ENCODE data around the gene PRAMEF13. TPM values are rescaled to one million over a fixed set of nuclear protein-coding genes. Genes with fewer than 3 reads are reported as not detected.
"Not testable (repeated sequence)": the region's sequence is repeated elsewhere in the genome, so short reads cannot be mapped to it uniquely, and the experiment has no call there.

PRAMEF13 gene
- polyA plus RNA-seq, 6 donors from 2014 or later: not detected

DNA sequence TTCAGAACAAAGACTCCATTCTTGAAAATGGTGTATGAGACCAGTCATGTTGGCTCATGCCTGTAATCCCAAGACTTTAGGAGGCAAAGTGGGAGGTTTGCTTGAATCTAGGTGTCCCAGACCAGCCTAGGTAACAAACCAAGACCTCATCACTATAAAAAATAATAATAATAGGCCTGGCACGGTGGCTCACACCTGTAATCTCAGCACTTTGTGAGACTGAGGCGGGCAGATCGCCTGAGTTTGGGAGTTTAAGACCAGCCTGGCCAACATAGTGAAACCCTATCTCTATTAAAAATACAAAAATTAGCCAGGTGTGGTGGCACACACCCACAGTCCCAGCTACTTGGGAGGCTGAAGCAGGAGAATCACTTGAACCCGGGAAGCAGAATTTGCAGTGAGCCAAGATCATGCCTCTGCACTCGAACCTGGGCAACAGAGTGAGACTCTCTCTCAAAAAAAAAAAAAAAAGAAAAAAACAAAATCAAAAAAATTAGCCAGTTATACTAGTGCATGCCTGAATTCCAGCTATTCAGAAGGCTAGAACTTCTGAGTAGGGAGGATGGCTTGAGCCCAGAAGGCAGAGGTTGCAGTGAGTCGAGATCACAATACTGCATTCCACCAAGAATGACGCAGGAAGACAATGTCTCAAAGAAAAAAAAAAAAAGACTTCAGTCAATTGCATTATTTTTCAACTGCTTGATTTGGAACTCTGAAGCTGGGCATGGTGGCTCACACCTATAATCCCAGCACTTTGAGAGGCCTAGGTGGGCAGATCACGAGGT is 26.3 kb upstream of the PRAMEF13 start:
- H3K36me3 Mint-ChIP-seq; H3K4me3 Mint-ChIP-seq; H3K27ac Mint-ChIP-seq; ATAC-seq (ENCODE audit: low read depth in 2 of 2); H3K9me3 Mint-ChIP-seq; DNase-seq; H3K4me1 Mint-ChIP-seq: not testable (repeated sequence)
- peaks cover 6 to 16% (median 14%) of the 10 kb centered on the region in 3 donors for H3K27me3 Mint-ChIP-seq

DNA sequence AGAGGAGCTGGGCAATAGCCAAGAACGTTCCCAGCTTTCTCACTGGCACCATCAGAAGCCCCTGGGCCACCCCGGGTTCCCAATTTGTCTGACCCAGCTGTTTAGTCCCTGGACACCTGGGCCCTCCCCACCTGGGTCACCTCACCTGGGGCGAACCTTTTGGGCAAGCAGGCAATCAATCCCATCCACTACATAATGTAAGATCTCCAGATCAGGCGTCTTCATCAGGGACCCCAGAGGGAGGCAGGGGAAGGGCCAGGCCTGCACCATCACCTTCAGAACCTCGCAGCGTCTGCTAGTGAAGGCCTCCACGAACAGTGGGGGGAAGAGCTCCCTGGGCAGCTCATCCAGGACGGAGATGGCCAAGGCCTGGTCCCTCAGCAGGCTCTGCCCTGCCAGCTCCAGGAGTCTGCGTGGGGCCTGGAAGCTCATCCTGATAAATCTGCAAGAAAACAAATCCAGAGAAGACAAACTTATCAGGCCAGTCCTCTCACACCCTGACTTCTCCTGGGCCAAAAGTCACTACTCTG is 24.5 kb upstream of the PRAMEF13 start, which contains the start of gene PRAMEF18:
TSS of gene PRAMEF18 (minus strand) at position 480 of the 530 bp plus-strand sequence. CDS start at position 432, 48 bp downstream.
- H3K27ac Mint-ChIP-seq; H3K9me3 Mint-ChIP-seq; H3K36me3 Mint-ChIP-seq; DNase-seq; ATAC-seq (ENCODE audit: low read depth in 2 of 2); H3K4me1 Mint-ChIP-seq; H3K4me3 Mint-ChIP-seq: not testable (repeated sequence)
- H3K27me3 Mint-ChIP-seq: peaks cover 6 to 16% (median 6%) of the 10 kb centered on the region in 3 donors

GRCh38 chr1:13224480-13225060 is 23.4 kb upstream of the PRAMEF13 start:
- no peak for ATAC-seq (ENCODE audit: low read depth in 2 of 2)
- Mint-ChIP-seq H3K4me1 (no peaks in the 10 kb centered on the region), H3K27ac (no peak overlapping the region), H3K4me3 (no peak overlapping the region), H3K27me3 (peaks cover 3 to 16% (median 6%) of the 10 kb centered on the region in 3 donors), H3K9me3 (peaks cover 0 to 2% (median 0%) of the 10 kb centered on the region in 7 donors), H3K36me3 (no peaks in the 10 kb centered on the region)
- DNase-seq: no peak

DNA sequence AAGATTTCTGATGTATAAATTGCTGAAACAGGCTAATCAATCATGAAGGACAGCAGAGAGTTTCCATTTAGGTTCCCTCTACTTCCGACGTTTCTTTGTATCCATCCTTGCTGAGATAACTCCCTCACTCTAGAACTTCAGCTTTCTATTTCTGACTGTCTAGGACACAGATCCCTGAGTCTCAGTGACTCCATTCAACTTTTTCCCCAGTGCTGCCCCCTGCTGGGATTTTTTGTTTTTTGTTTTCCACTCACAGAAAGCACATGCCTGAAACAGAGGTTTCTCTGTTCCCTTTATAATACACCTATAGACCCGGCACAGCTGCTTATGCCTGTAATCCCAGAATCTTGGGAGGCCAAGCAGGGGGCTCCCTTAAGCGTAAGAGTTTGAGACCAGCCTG is 21.6 kb upstream of the PRAMEF13 start:
- not testable (repeated sequence) for H3K9me3 Mint-ChIP-seq; H3K36me3 Mint-ChIP-seq; ATAC-seq (ENCODE audit: low read depth in 2 of 2); H3K27ac Mint-ChIP-seq; H3K4me3 Mint-ChIP-seq; H3K27me3 Mint-ChIP-seq; H3K4me1 Mint-ChIP-seq; DNase-seq

DNA sequence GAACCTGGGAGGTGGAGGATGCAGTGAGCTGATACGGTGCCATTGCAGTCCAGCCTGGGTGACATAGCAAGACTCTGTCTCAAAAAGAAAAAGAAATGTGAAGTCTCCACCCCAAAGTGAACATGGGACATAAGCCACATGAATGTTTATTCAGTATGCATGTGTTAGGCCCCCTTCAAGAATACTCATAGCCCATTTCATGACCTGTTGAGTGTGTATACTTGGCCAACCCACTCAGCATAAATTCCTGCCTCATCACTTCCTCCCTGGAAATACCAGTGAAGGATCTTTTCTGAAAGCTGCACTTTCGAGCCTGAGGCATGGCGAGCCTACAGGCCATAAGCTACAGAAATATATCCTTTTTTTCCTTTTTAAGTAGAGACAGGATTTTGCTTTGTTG is 18.0 kb upstream of the PRAMEF13 start:
- not testable (repeated sequence) for H3K9me3 Mint-ChIP-seq; DNase-seq; ATAC-seq (ENCODE audit: low read depth in 2 of 2); H3K27ac Mint-ChIP-seq; H3K4me3 Mint-ChIP-seq; H3K36me3 Mint-ChIP-seq; H3K4me1 Mint-ChIP-seq; H3K27me3 Mint-ChIP-seq

DNA sequence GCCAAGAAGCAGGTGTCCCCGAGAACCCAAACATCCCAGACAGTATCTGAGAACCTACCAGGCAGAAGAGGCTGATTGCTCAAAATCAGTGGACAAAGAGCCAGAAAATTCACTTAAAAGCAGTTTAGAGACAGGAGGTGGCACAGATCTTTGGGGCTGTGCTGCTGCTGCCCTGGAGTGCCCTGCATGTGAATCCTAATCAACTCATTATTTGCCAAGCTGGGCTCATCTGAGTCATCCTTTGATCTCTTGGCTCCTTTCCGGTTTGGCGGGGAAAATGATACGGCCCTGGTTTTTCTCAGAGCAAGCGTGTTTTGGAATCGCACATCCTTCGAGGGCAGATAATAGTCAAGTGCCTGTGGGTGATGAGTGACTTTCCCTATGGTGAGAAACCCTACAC is 15.4 kb upstream of the PRAMEF13 start:
- H3K27ac Mint-ChIP-seq; H3K4me3 Mint-ChIP-seq; ATAC-seq (ENCODE audit: low read depth in 2 of 2); H3K4me1 Mint-ChIP-seq; DNase-seq; H3K36me3 Mint-ChIP-seq; H3K9me3 Mint-ChIP-seq; H3K27me3 Mint-ChIP-seq: not testable (repeated sequence)

- not testable (repeated sequence) for DNase-seq; ATAC-seq (ENCODE audit: low read depth in 2 of 2); H3K4me3 Mint-ChIP-seq
Observed at GRCh38 chr1:13208712-13209111, 7.5 kb upstream of the PRAMEF13 start.

GRCh38 chr1:13171548-13171947 is 29.7 kb downstream of the PRAMEF13 start, which contains the start of gene PRAMEF9:
TSS of gene PRAMEF9 (plus strand) at chr1:13171848. CDS start at chr1:13175281, 3,433 bp downstream.
- ATAC-seq (ENCODE audit: low read depth in 2 of 2); H3K36me3 Mint-ChIP-seq; H3K27ac Mint-ChIP-seq; H3K4me3 Mint-ChIP-seq; H3K27me3 Mint-ChIP-seq; H3K4me1 Mint-ChIP-seq; H3K9me3 Mint-ChIP-seq; DNase-seq: not testable (repeated sequence)

More at GRCh38 chr1:13208712-13209111, 7.5 kb upstream of the PRAMEF13 start:
- not testable (repeated sequence) for H3K36me3 Mint-ChIP-seq, H3K27me3 Mint-ChIP-seq, H3K9me3 Mint-ChIP-seq, H3K4me1 Mint-ChIP-seq, H3K27ac Mint-ChIP-seq

GRCh38 chr1:13165531-13165930 is 35.7 kb downstream of the PRAMEF13 start, which contains the start of gene HNRNPCL4:
TSS of gene HNRNPCL4 (minus strand) at chr1:13165631. CDS start at chr1:13165467, 164 bp downstream.
- not testable (repeated sequence) for H3K4me1 Mint-ChIP-seq, H3K27me3 Mint-ChIP-seq

DNA sequence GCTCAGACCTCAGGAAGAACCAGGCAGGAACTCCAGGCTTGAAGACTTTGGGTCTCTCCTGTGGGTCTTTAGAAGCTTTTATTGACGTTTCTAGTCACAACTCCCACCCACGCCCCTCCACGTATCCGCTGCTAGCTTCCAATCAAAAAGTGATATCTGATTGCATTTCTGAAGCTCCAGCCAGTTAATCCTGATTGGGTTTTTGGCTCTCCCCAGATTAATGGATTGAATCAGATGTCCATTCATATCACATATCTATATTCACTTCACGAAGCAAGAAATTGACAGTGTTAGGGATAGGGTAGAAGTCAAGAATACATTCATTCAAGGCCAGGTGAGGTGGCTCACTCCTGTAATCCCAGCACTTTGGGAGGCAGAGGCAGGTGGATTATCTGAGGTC is 45.3 kb downstream of the PRAMEF13 start, which contains the start of gene PRAMEF26:
TSS of gene PRAMEF26 (minus strand) at position 101 of the 400 bp plus-strand sequence. CDS start 2,914 bp downstream, outside the sequence.
- not testable (repeated sequence) for H3K36me3 Mint-ChIP-seq; H3K4me1 Mint-ChIP-seq; DNase-seq; H3K4me3 Mint-ChIP-seq; H3K9me3 Mint-ChIP-seq; ATAC-seq (ENCODE audit: low read depth in 2 of 2); H3K27ac Mint-ChIP-seq; H3K27me3 Mint-ChIP-seq

More at GRCh38 chr1:13165531-13165930, 35.7 kb downstream of the PRAMEF13 start, which contains the start of gene HNRNPCL4:
- not testable (repeated sequence) for ATAC-seq (ENCODE audit: low read depth in 2 of 2); H3K36me3 Mint-ChIP-seq; H3K4me3 Mint-ChIP-seq; H3K9me3 Mint-ChIP-seq; H3K27ac Mint-ChIP-seq; DNase-seq

Other genes with a start within 250 kb of the PRAMEF13 start
- not detected for gene PRAMEF27, start 144.8 kb downstream of the PRAMEF13 start, polyA plus RNA-seq (ENCODE audit: low read depth in 6 of 6)
- not detected for gene HNRNPCL3, start 140.6 kb downstream of the PRAMEF13 start, polyA plus RNA-seq (ENCODE audit: low read depth in 6 of 6)
- gene PRAMEF25, start 130.6 kb downstream of the PRAMEF13 start, polyA plus RNA-seq (ENCODE audit: low read depth in 6 of 6): not detected
- not detected for gene HNRNPCL2, start 84.6 kb downstream of the PRAMEF13 start, polyA plus RNA-seq (ENCODE audit: low read depth in 6 of 6)
- gene PRAMEF26, start 45.4 kb downstream of the PRAMEF13 start, polyA plus RNA-seq (ENCODE audit: low read depth in 6 of 6): not detected
- gene HNRNPCL4, start 35.8 kb downstream of the PRAMEF13 start, polyA plus RNA-seq (ENCODE audit: low read depth in 6 of 6): not detected
- gene PRAMEF9, start 29.6 kb downstream of the PRAMEF13 start, polyA plus RNA-seq (ENCODE audit: low read depth in 6 of 6): not detected
- not detected for gene PRAMEF18, start 24.7 kb upstream of the PRAMEF13 start, polyA plus RNA-seq (ENCODE audit: low read depth in 6 of 6)
- not detected for gene PRAMEF5, start 52.8 kb upstream of the PRAMEF13 start, polyA plus RNA-seq (ENCODE audit: low read depth in 6 of 6)
- gene PRAMEF8, start 83.7 kb upstream of the PRAMEF13 start, polyA plus RNA-seq (ENCODE audit: low read depth in 6 of 6): not detected
- gene PRAMEF33, start 102.1 kb upstream of the PRAMEF13 start, polyA plus RNA-seq (ENCODE audit: low read depth in 6 of 6): not detected
- not detected for gene PRAMEF15, start 114.2 kb upstream of the PRAMEF13 start, polyA plus RNA-seq (ENCODE audit: low read depth in 6 of 6)
- gene PRAMEF14, start 145.7 kb upstream of the PRAMEF13 start, polyA plus RNA-seq (ENCODE audit: low read depth in 6 of 6): not detected
- gene PRAMEF19, start 170.5 kb upstream of the PRAMEF13 start, polyA plus RNA-seq (ENCODE audit: low read depth in 6 of 6): not detected
- not detected for gene PRAMEF17, start 188.2 kb upstream of the PRAMEF13 start, polyA plus RNA-seq (ENCODE audit: low read depth in 6 of 6)
- gene PRAMEF20, start 209.0 kb upstream of the PRAMEF13 start, polyA plus RNA-seq (ENCODE audit: low read depth in 6 of 6): not detected

All from naive B cell (primary cell).